AG04450 (cell line): Measurements from ENCODE around the gene AFF3. TPM values are rescaled to one million over a fixed set of nuclear protein-coding genes. Genes with fewer than 3 reads are reported as not detected.

Experiments
- CTCF ChIA-PET: fragments of 300-600, 350-600 bp; formaldehyde crosslinking; extraction: SDS; loops from one replicate; lab custom pipeline; 2022; ENCODE audit warnings: antibody characterized with exemption, inconsistent platforms; lab: Charles Lee
- POLR2A ChIA-PET: fragments of 350-600 bp; formaldehyde crosslinking; extraction: SDS; loops from one replicate; lab custom pipeline; 2021; ENCODE audit warnings: antibody characterized with exemption, inconsistent platforms; lab: Yijun Ruan, JAX
- DNase-seq: peaks from one replicate; pipeline ENCODE4 v3.0.0-alpha.2; 2011; ENCODE audit warnings: low read depth, low spot score
- H3K27ac ChIP-seq: one replicate; pipeline ENCODE4 v1.5.1; 2012; ENCODE audit warnings: low read depth, low read length, control low read depth
- H3K27me3 ChIP-seq: one replicate; pipeline ENCODE4 v1.6.0; 2012; ENCODE audit warnings: low read length; ENCODE audit not compliant: control insufficient read depth, insufficient read depth
- H3K4me3 ChIP-seq: 2 replicates; pipeline ENCODE4 v1.5.1; 2011; ENCODE audit warnings: mild to moderate bottlenecking, low read depth, low read length, control low read depth
- H3K9me3 ChIP-seq: 2 replicates; pipeline ENCODE4 v1.5.1; 2012; ENCODE audit warnings: low read length; ENCODE audit not compliant: control insufficient read depth, insufficient read depth
- CTCF ChIP-seq: IDR thresholded peaks from 2 replicates; pipeline ENCODE4 v1.5.1; 2011; ENCODE audit warnings: low read depth, low read length, control low read depth, inconsistent platforms
- polyA plus RNA-seq: library from polyadenylated mRNA; depleted of rRNA; stranded (reverse); fragments of >200 nt; gene quantifications from 2 replicates; pipeline ENCODE4 v1.2.3, GENCODE V29; 2011

AFF3 gene
- polyA plus RNA-seq, 1 experiment = 17.9 TPM

DNA sequence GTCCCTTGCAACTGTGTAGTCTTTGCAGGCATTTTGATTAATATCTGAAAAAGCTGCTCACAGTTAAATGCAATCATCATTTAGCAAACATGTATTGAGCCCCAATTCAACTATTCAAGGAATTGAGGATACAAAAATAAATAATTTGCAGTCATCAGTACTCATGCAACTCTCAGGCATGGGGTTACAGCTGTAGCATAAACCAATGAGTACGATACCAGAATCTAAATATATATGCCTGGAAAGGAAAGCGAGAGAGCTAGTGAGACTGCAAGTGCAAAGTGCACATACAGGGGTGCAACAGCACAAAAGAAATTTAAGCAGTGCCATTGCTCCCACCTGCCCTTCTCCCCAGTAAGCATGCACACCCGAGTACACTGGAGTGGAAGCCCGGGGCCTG is 216.4 kb downstream of the AFF3 start:
- no peak for TF ChIP-seq CTCF
- POLR2A ChIA-PET = no interaction called here

GRCh38 chr2:99922664-99923063 is 219.7 kb downstream of the AFF3 start:
- POLR2A ChIA-PET = no interaction called here
- no peak overlapping the region for H3K4me3 ChIP-seq
- CTCF ChIA-PET = no interaction called here
- H3K27me3 ChIP-seq = no peaks in the 10 kb centered on the region
- no peak for DNase-seq
- H3K27ac ChIP-seq = no peak overlapping the region
- TF ChIP-seq CTCF = no peak
- no peaks in the 10 kb centered on the region for H3K9me3 ChIP-seq

More for the DNA sequence above, 216.4 kb downstream of the AFF3 start:
- no peak overlapping the region for H3K4me3 ChIP-seq
- H3K27me3 ChIP-seq = no peaks in the 10 kb centered on the region
- CTCF ChIA-PET = interaction anchor here (1.0 to 1.5 kb wide), 2 partner anchors 21 to 319 kb away, joined by 3 to 5 read pairs; no protein-coding TSS in a partner anchor
- H3K27ac ChIP-seq = no peak overlapping the region
- no peak for DNase-seq
- H3K9me3 ChIP-seq = no peaks in the 10 kb centered on the region

GRCh38 chr2:99921903-99922302 is 220.5 kb downstream of the AFF3 start:
- CTCF ChIA-PET = no interaction called here

GRCh38 chr2:99918389-99918788 is 224.0 kb downstream of the AFF3 start:
- Histone ChIP-seq H3K9me3 (no peaks in the 10 kb centered on the region), H3K27me3 (no peaks in the 10 kb centered on the region), H3K27ac (no peak overlapping the region), H3K4me3 (no peak overlapping the region)
- POLR2A ChIA-PET = no interaction called here
- CTCF ChIA-PET = no interaction called here
- DNase-seq = no peak
- no peak for TF ChIP-seq CTCF

More at GRCh38 chr2:99921903-99922302, 220.5 kb downstream of the AFF3 start:
- TF ChIP-seq CTCF = no peak
- POLR2A ChIA-PET = no interaction called here
- Histone ChIP-seq H3K9me3 (no peaks in the 10 kb centered on the region), H3K27me3 (no peaks in the 10 kb centered on the region), H3K4me3 (no peak overlapping the region), H3K27ac (no peak overlapping the region)
- DNase-seq = no peak

DNA sequence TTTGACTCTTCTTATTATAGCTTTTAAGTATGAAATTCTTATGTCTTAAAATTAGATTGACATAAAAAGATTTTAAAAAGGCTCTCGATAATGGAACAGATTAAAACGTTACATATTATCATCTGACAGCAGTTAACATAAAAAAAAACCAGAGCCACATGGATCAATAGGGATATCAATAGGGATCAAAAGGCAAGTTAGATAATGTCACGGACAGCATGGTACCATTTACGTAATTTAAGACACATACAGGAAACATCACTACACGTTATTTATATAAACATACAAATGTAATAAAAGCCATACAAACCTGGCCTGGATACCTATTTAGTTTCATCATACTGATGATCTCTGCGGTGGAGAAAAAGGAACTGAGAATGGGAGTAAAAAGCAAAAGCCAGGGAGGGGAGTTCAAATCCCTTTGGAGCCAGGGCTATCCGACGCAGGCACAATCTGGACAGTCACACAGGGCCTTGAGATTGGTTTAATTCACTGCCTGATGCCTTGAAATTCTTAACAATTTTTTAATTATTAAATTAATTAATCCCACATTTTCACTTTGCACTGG is 227.2 kb downstream of the AFF3 start:
- ChIA-PET POLR2A (no interaction called here), CTCF (interaction anchor here (0.7 kb wide), 1 partner anchor 150 kb away, joined by 3 read pairs; no protein-coding TSS in a partner anchor)
- no peak for TF ChIP-seq CTCF
- no peak overlapping the region for H3K27ac ChIP-seq
- H3K27me3 ChIP-seq = no peaks in the 10 kb centered on the region
- DNase-seq = no peak
- no peaks in the 10 kb centered on the region for H3K9me3 ChIP-seq
- H3K4me3 ChIP-seq = no peak overlapping the region
